Inferior parietal cortex (tissue), 1 donor: ENCODE measurements around the gene KIF3A.
"Not testable (repeated sequence)": the region's sequence is repeated elsewhere in the genome, so short reads cannot be mapped to it uniquely, and the experiment has no call there.

Source experiments
- DNase-seq: peaks from one replicate; pipeline ENCODE4 v3.0.0-alpha.2; 2016; ENCODE audit errors: extremely low spot score

Gene KIF3A

GRCh38 chr5:132718544-132719312 is 18.6 kb downstream of the KIF3A start:
- no peak for DNase-seq

GRCh38 chr5:132714456-132715307 is 22.7 kb downstream of the KIF3A start:
- peak; percentile 30 for DNase-seq

- no peak for DNase-seq
These were observed 28.7 kb downstream of the KIF3A start for GRCh38 chr5:132708645-132709044.

- DNase-seq = no peak
These were observed 32.5 kb downstream of the KIF3A start for GRCh38 chr5:132704875-132705274.

GRCh38 chr5:132695956-132696355 is 41.4 kb downstream of the KIF3A start:
- DNase-seq = no peak

GRCh38 chr5:132692632-132692967 is 44.7 kb downstream of the KIF3A start:
- no peak for DNase-seq

- DNase-seq = not testable (repeated sequence)
These were observed 45.4 kb downstream of the KIF3A start for GRCh38 chr5:132691755-132692631.

- no peak for DNase-seq
These were observed 47.2 kb downstream of the KIF3A start for GRCh38 chr5:132690156-132690555.

- DNase-seq = no peak
These were observed 47.8 kb downstream of the KIF3A start for GRCh38 chr5:132689513-132689912.

- DNase-seq = no peak
These were observed 48.6 kb downstream of the KIF3A start for GRCh38 chr5:132688536-132689339.

- DNase-seq = no peak
These were observed 49.4 kb downstream of the KIF3A start for GRCh38 chr5:132687995-132688394.

GRCh38 chr5:132686193-132686592 is 51.2 kb downstream of the KIF3A start:
- no peak for DNase-seq

GRCh38 chr5:132684922-132685720 is 52.2 kb downstream of the KIF3A start:
- no peak for DNase-seq

GRCh38 chr5:132684491-132684890 is 52.9 kb downstream of the KIF3A start:
- no peak for DNase-seq

- no peak for DNase-seq
These were observed 55.4 kb downstream of the KIF3A start for GRCh38 chr5:132681983-132682382.

- no peak for DNase-seq
These were observed 55.9 kb downstream of the KIF3A start for GRCh38 chr5:132681476-132681831.

GRCh38 chr5:132680780-132681475 is 56.4 kb downstream of the KIF3A start:
- DNase-seq = no peak

- no peak for DNase-seq
These were observed 57.5 kb downstream of the KIF3A start for GRCh38 chr5:132679717-132680380.

GRCh38 chr5:132679166-132679565 is 58.2 kb downstream of the KIF3A start:
- no peak for DNase-seq
